ENCODE results near the gene TMED8. TPM values are rescaled to one million over a fixed set of nuclear protein-coding genes. Genes with fewer than 3 reads are reported as not detected.

TMED8 gene
- polyA plus RNA-seq, 1 experiment = 4.2 TPM

- TF ChIP-seq CTCF (IDR thresholded peaks at IDR 0.05; ENCODE audit: insufficient read depth, low read depth, low read length) = no peak
- ChIA-PET POLR2A (no interaction called here), CTCF (interaction anchor here (0.7 to 12.7 kb wide), 7 partner anchors 8 to 298 kb away, joined by 3 to 426 read pairs (median 6); partner anchors contain the start of genes GSTZ1 and POMT2)
- Histone ChIP-seq H3K27me3 (ENCODE audit: control insufficient read depth, insufficient read depth, low read length) (no peaks in the 10 kb centered on the region), H3K36me3 (ENCODE audit: control insufficient read depth, insufficient read depth, low read length) (peaks cover 6% of the 10 kb centered on the region), H3K4me3 (ENCODE audit: low read depth, low read length) (no peak overlapping the region)
- no peak for DNase-seq (ENCODE audit: low read depth)
Observed at GRCh38 chr14:77299771-77300170, 77.1 kb downstream of the TMED8 start.

- no peaks in the 10 kb centered on the region for H3K27me3 ChIP-seq (ENCODE audit: control insufficient read depth, insufficient read depth, low read length)
- ChIA-PET POLR2A (no interaction called here), CTCF (interaction anchor here (12.7 kb wide), 1 partner anchor 20 kb away, joined by 426 read pairs; the partner anchor contains the start of genes GSTZ1 and POMT2)
- no peak overlapping the region for H3K4me3 ChIP-seq (ENCODE audit: low read depth, low read length)
- no peak for DNase-seq (ENCODE audit: low read depth)
- peaks cover 6% of the 10 kb centered on the region for H3K36me3 ChIP-seq (ENCODE audit: control insufficient read depth, insufficient read depth, low read length)
- no peak for TF ChIP-seq CTCF (IDR thresholded peaks at IDR 0.05; ENCODE audit: insufficient read depth, low read depth, low read length)
Observed at GRCh38 chr14:77296906-77297305, 80.0 kb downstream of the TMED8 start.

- Histone ChIP-seq H3K36me3 (ENCODE audit: control insufficient read depth, insufficient read depth, low read length) (peaks cover 6% of the 10 kb centered on the region), H3K27me3 (ENCODE audit: control insufficient read depth, insufficient read depth, low read length) (no peaks in the 10 kb centered on the region), H3K4me3 (ENCODE audit: low read depth, low read length) (no peak overlapping the region)
- no peak for TF ChIP-seq CTCF (IDR thresholded peaks at IDR 0.05; ENCODE audit: insufficient read depth, low read depth, low read length)
- no peak for DNase-seq (ENCODE audit: low read depth)
- ChIA-PET CTCF (interaction anchor here (0.7 to 12.7 kb wide), 2 partner anchors 21 to 36 kb away, joined by 3 to 426 read pairs; partner anchors contain the start of genes GSTZ1 and POMT2), POLR2A (no interaction called here)
Observed at GRCh38 chr14:77296155-77296554, 80.7 kb downstream of the TMED8 start.

GRCh38 chr14:77290705-77291104, 86.2 kb downstream of the TMED8 start:
- TF ChIP-seq CTCF (IDR thresholded peaks at IDR 0.05; ENCODE audit: insufficient read depth, low read depth, low read length) = no peak
- POLR2A ChIA-PET = no interaction called here
- no peak for DNase-seq (ENCODE audit: low read depth)
- CTCF ChIA-PET = interaction anchor here (1.3 to 5.2 kb wide), 4 partner anchors 10 to 138 kb away, joined by 3 to 37 read pairs (median 4); no protein-coding TSS in a partner anchor
- Histone ChIP-seq H3K27me3 (ENCODE audit: control insufficient read depth, insufficient read depth, low read length) (no peaks in the 10 kb centered on the region), H3K4me3 (ENCODE audit: low read depth, low read length) (no peak overlapping the region), H3K36me3 (ENCODE audit: control insufficient read depth, insufficient read depth, low read length) (0 out of 2 replicates have a peak, but pooled peaks cover 6% of the 10 kb centered on the region)

- Histone ChIP-seq H3K4me3 (ENCODE audit: low read depth, low read length) (no peak overlapping the region), H3K36me3 (ENCODE audit: control insufficient read depth, insufficient read depth, low read length) (peaks cover 10% of the 10 kb centered on the region; the same call in 1 of the 2 replicates), H3K27me3 (ENCODE audit: control insufficient read depth, insufficient read depth, low read length) (no peaks in the 10 kb centered on the region)
- TF ChIP-seq CTCF (IDR thresholded peaks at IDR 0.05; ENCODE audit: insufficient read depth, low read depth, low read length) = no peak
- ChIA-PET POLR2A (no interaction called here), CTCF (interaction anchor here (4.2 kb wide), 1 partner anchor 13 kb away, joined by 22 read pairs; no protein-coding TSS in a partner anchor)
- DNase-seq (ENCODE audit: low read depth) = no peak
Observed at GRCh38 chr14:77286576-77286975, 90.3 kb downstream of the TMED8 start.

Other genes starting within 250 kb of the TMED8 start
- not detected in 2 replicates for gene ZDHHC22, start 235.3 kb downstream of the TMED8 start, polyA plus RNA-seq (2011; rRNA removed)
- not detected in 2 replicates for gene TMEM63C, start 195.3 kb downstream of the TMED8 start, polyA plus RNA-seq (2011; rRNA removed)
- gene NGB, start 105.9 kb downstream of the TMED8 start, polyA plus RNA-seq (2011; rRNA removed) = 0.05 TPM in 1 of 2 replicates, not detected in the other
- gene POMT2, start 56.2 kb downstream of the TMED8 start, polyA plus RNA-seq (2011; rRNA removed) = 17.4 and 23.3 TPM in 2 replicates
- 18.9 and 31.5 TPM in 2 replicates for gene GSTZ1, start 56.1 kb downstream of the TMED8 start, polyA plus RNA-seq (2011; rRNA removed)
- gene SAMD15, start 285 bp upstream of the TMED8 start, polyA plus RNA-seq (2011; rRNA removed) = 0.34 and 1.4 TPM in 2 replicates
- gene NOXRED1, start 46.4 kb upstream of the TMED8 start, polyA plus RNA-seq (2011; rRNA removed) = 0.16 and 0.18 TPM in 2 replicates
- 31.3 and 38.4 TPM in 2 replicates for gene VIPAS39, start 80.5 kb upstream of the TMED8 start, polyA plus RNA-seq (2011; rRNA removed)
- gene AHSA1, start 81.0 kb upstream of the TMED8 start, polyA plus RNA-seq (2011; rRNA removed) = 90.1 and 126 TPM in 2 replicates
- 0.07 TPM in 2 replicates for gene ISM2, start 121.7 kb upstream of the TMED8 start, polyA plus RNA-seq (2011; rRNA removed)
- 38.3 and 43.8 TPM in 2 replicates for gene SPTLC2, start 239.5 kb upstream of the TMED8 start, polyA plus RNA-seq (2011; rRNA removed)